Stimulated activated CD4-positive, alpha-beta T cell treated with anti-CD3 and anti-CD28 coated beads, Interleukin-12 subunit alpha, Interleukin-12 subunit beta, amount 100 ng/mL, for 24 hours (primary cell): ENCODE data around the gene S1PR4.
"Not testable (repeated sequence)": the region's sequence is repeated elsewhere in the genome, so short reads cannot be mapped to it uniquely, and the experiment has no call there.

Experiments used
- DNase-seq, 2 experiments: peaks; one replicate each; pipeline ENCODE4 v3.0.0-alpha.2; 2020; ENCODE audit warnings: low read depth in 2 of 2

S1PR4 gene

GRCh38 chr19:3176715-3177501, 1.7 kb upstream of the S1PR4 start:
- DNase-seq: peak in 1 of 2 experiments; percentile 61

DNA sequence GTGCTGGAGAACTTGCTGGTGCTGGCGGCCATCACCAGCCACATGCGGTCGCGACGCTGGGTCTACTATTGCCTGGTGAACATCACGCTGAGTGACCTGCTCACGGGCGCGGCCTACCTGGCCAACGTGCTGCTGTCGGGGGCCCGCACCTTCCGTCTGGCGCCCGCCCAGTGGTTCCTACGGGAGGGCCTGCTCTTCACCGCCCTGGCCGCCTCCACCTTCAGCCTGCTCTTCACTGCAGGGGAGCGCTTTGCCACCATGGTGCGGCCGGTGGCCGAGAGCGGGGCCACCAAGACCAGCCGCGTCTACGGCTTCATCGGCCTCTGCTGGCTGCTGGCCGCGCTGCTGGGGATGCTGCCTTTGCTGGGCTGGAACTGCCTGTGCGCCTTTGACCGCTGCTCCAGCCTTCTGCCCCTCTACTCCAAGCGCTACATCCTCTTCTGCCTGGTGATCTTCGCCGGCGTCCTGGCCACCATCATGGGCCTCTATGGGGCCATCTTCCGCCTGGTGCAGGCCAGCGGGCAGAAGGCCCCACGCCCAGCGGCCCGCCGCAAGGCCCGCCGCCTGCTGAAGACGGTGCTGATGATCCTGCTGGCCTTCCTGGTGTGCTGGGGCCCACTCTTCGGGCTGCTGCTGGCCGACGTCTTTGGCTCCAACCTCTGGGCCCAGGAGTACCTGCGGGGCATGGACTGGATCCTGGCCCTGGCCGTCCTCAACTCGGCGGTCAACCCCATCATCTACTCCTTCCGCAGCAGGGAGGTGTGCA, 587 bp downstream of the S1PR4 start:
- no peak for DNase-seq

DNA sequence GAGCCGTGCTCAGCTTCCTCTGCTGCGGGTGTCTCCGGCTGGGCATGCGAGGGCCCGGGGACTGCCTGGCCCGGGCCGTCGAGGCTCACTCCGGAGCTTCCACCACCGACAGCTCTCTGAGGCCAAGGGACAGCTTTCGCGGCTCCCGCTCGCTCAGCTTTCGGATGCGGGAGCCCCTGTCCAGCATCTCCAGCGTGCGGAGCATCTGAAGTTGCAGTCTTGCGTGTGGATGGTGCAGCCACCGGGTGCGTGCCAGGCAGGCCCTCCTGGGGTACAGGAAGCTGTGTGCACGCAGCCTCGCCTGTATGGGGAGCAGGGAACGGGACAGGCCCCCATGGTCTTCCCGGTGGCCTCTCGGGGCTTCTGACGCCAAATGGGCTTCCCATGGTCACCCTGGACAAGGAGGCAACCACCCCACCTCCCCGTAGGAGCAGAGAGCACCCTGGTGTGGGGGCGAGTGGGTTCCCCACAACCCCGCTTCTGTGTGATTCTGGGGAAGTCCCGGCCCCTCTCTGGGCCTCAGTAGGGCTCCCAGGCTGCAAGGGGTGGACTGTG, 1.2 kb downstream of the S1PR4 start:
- DNase-seq: peak in 1 of 2 experiments; percentile 46

DNA sequence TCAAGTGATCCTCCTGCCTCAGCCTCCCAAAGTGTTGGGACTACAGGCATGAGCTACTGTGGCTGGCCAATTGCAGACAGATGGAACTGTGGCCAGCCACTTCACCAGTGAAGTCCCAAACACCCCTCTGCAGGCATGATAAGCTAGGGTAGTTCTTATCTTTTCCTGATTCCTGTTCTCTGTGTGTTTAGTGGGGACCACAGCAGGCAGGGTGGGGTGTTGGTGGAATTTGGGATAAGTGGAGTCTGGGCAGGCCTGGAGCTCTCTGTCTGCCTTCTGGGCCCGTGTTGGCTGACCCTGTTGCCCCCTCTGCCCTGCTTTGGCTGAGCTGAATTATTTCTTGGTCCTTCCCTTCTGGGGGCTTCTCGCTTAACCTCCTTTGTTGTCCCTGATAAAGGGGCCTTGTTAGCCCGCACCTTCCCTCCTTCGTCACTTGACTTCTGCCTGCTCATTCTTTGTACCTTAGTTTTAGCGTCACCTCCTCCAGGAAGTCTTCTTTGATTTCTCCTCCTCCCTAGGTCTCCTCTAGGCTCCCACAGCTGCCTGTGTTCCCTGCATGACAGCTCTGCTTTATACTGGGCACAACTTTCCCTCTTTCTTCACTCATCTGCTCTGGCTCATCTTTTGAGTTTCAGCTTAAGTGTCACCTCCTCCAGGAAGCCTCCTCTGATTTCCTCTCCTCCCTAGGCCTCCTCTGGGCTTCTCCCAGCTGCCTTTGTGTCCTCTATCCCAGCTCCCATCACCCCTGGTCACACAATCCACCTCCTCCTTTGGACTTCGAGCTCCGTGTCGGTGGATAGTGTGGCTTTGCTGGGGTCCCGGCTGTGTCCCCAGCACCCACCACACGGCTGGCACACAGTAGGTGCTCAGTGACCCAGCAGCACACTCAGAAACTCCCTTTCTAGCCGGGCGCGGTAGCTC, 5.4 kb downstream of the S1PR4 start:
- no peak for DNase-seq

GRCh38 chr19:3184847-3185460, 6.4 kb downstream of the S1PR4 start:
- DNase-seq: peak; percentile 51 to 59

GRCh38 chr19:3185461-3186159, 7.0 kb downstream of the S1PR4 start, which contains the start of gene NCLN:
Gene NCLN (plus strand): TSS chr19:3185930. CDS start chr19:3186031, 101 bp downstream.
- peak; percentile 87 to 91 for DNase-seq

- no peak for DNase-seq
Measured at GRCh38 chr19:3186160-3186688, 7.7 kb downstream of the S1PR4 start.

DNA sequence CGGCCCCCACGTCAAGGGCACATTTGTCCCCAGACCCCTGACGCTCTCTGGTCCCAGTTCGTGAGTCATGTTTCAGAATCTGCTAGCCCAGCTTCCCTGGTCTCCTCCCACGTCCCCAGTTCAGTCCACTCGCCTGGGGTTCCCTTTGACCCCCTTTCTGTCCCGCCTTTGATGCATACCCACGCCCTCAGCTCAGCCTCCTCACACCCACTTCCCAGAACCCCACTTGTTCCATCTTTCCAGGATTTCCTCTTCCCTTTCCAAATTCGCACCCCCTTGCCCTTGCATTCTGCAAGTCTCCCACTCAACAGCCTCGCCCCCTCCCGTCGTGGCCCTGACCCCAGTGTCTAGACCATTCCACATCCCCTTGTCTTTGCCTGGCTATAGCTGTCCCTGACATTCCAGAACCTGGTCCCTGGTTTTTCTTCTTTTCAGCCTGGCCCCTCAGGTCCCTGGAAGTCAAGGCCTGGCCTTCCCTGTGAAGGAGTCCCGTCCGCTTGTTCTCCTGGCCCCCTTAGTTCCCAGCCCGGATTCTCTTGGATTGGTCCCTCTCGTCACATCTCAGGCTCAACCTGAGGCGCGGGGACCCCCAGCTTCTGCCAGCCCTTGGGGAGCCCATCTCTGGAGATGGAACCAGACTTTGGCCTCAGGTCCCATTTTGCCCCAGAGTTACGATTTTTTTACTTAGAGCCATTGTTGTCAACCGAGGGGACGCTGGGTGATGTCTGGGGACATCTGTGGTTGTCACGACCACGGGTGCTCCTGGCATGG, 8.5 kb downstream of the S1PR4 start:
- DNase-seq: no peak

DNA sequence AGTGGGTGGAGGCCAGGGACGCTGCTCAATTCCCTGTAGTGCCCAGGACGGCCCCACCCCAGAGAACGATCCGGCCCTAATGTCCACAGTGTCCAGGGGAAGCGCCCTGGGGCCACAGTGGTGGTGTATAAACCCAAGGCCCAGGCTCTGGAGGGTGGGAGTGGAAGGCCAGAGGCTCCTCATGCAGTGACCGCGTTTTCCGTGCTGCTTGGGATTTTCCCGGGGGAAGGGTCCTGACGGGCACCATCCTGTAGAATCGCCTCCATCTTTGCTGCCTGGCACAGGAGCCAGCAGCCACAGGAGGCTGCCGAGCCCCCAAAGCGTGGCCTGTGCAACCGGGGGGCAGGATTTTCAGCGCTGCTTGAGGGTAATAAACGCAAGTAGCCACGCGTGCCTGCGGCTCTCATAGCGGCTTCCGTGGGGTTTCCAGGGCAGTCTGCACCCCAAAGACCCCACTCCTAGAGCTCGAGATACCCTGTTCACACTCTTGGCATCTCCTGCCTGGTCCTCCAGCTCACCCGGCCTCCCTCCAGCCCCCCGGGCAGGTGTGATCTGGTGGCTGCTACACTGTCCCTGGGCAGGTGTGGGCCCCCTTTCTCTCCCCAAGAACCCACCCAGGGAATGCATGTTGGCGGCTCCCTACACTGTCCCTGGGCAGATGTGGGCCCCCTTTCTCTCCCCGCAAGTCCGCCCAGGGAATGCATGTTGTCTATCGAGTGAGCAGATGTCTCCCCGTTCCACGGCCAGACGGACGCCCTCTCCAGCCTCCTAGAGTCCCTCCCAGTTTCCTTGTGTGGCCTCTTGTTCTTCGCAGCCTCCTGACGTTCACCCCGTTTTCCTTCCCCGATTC, 9.3 kb downstream of the S1PR4 start:
- no peak for DNase-seq

DNA sequence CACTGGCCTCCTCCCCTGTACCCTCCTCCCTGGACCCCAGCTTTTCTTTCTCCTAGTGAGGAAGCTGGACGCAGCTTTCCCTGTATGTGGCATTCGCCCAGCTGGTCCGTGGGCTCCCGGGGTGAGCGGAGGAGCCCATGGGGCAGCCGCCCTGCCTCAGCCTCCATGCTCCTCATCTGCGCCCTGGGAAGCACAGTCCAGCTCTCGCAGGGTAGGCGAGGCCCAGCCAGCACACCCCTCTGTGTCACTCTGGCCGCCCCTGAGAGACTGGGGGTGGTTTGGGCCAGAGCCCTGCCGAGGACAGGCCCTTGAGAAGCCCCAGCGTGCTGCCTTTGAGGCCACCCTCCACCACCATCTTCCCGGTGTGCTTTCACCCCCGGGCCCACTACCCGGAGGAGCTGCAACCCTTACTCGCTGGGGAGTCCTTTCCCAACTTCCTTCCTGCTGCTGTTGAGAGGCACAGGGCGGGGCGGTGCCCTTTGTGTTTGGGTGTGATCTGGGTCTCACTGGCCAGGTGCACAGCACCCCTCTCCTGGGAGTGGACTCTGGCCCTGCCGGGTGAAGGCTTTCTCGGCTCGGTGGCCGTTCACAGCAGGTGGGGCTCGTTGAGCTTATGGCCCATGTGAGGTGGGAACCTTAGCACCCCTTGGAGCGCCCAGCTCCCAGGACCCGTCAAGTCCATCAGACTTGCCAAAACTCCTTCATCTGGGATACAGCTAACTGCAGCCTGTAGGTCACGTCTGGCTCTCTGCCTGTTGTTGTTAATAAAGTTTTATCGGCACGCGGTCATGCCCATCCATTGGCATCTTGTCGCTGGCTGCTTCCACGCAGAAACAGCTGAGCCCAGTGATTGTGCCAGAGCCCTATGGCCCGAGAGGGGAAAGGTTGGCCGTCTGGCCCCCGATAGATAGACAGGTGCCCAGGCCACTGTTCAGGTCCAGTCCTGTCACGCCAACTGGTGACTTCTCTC, 10.3 kb downstream of the S1PR4 start:
- no peak for DNase-seq

DNA sequence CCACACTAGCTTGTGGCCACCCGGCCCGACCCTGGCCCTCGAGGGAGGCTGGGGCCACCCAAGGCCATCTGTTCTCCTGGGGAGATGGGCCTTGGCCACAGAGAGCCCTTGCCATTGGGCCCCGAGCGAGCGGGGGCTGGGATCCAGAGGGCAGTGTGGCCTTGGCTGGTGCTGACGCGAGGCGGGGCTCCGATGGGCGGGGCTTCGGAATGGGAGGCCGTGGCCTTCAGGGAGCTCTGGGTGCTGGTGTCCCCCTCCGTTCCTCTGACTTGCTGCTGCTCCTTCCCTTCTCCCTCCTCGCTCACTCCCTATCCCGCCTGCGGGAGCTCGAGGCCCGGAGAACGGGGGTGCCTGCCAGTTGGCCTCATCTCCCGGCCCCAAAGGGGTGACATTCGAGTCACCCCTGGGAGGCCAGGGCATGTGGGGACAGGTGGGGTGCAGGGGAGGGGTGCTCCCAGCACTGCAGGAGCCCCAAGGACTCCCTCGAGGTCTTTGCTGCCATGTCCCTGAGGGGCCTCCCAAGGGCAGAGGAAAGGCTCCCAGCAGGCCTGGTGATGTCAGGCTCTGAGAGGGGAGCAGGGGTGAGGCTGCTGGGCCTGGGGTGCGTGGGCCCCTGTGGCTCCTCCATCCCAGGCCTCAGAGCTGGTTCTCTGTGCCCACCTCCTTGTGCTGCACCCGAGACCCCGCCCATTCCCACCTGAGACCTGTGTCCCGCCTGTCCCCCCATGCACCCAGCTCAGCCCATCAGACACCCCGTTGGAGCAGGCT, 11.3 kb downstream of the S1PR4 start:
- no peak for DNase-seq

GRCh38 chr19:3190470-3190770, 11.9 kb downstream of the S1PR4 start:
- no peak for DNase-seq

GRCh38 chr19:3190921-3191805, 12.6 kb downstream of the S1PR4 start:
- no peak for DNase-seq

DNA sequence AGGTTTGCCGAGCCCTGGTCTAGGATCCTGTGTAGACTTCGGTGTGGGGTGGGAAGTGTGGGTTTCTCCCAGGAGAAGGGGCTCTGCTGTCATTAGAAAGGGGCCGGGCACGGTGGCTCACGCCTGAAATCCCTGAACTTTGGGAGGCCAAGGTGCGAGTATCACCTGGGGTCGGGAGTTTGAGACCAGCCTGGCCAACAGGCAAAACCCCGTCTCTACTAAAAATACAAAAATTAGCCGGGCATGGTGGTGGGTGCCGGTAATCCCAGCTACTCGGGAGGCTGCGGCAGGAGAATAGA, 13.2 kb downstream of the S1PR4 start:
- not testable (repeated sequence) for DNase-seq

GRCh38 chr19:3192228-3192635, 13.7 kb downstream of the S1PR4 start:
- no peak for DNase-seq

GRCh38 chr19:3192684-3193083, 14.1 kb downstream of the S1PR4 start:
- no peak for DNase-seq
